Measurements from ENCODE around the gene CES1. TPM values are rescaled to one million over a fixed set of nuclear protein-coding genes. Genes with fewer than 3 reads are reported as not detected.
A peak's percentile ranks its signal among the peaks of the same experiment; 100 is the strongest.

CES1 gene
- total and polyA plus RNA-seq, 10 donors = 9.1 to 142 (median 27.1) TPM

- Histone ChIP-seq H3K4me1 (peaks cover 0 to 5% (median 0%) of the 10 kb centered on the region in 6 donors), H3K4me3 (no peak overlapping the region), H3K36me3 (no peaks in the 10 kb centered on the region), H3K27me3 (replicated peaks in 1 of 7) (peaks cover 0 to 59% (median 0%) of the 10 kb centered on the region in 7 donors), H3K27ac (no peak overlapping the region), H3K9me3 (no peaks in the 10 kb centered on the region)
- intact Hi-C loops (cut with DNase I; ENCODE audit: low total_unique reads) = loop anchor here (5.0 kb wide), 1 partner anchor 144 kb away; no protein-coding TSS in a partner anchor
- 58 to 79% (median 65%) methylated on average over 11 of the region's 11 CpGs for WGBS, 5 donors
- DNase-seq = no peak
- TF ChIP-seq CTCF (IDR thresholded peaks at IDR 0.05 in 8 of 11, conservative IDR thresholded peaks at IDR 0.05 in 3 of 11) (no peak), POLR2AphosphoS5 (IDR thresholded peaks at IDR 0.05) (no peak), POLR2A (IDR thresholded peaks at IDR 0.05) (no peak)
These were observed 13.9 kb upstream of the CES1 start for GRCh38 chr16:55846598-55847346.

GRCh38 chr16:55843105-55843395, 10.2 kb upstream of the CES1 start:
- Histone ChIP-seq H3K27me3 (replicated peaks in 1 of 7) (peaks cover 0 to 36% (median 0%) of the 10 kb centered on the region in 7 donors), H3K9me3 (no peaks in the 10 kb centered on the region), H3K4me1 (peaks cover 0 to 7% (median 0%) of the 10 kb centered on the region in 6 donors), H3K36me3 (no peaks in the 10 kb centered on the region), H3K27ac (no peak overlapping the region), H3K4me3 (no peak overlapping the region)
- no peak for TF ChIP-seq POLR2A (IDR thresholded peaks at IDR 0.05)
- peak in 5 of 11 experiments; percentile 16 to 45 (median 25) for TF ChIP-seq CTCF (IDR thresholded peaks at IDR 0.05 in 8 of 11, conservative IDR thresholded peaks at IDR 0.05 in 3 of 11)
- no peak for TF ChIP-seq POLR2AphosphoS5 (IDR thresholded peaks at IDR 0.05)
- no peak for DNase-seq
- 41 to 48% (median 46%) methylated on average over 2 of the region's 2 CpGs for WGBS, 5 donors
- intact Hi-C loops (cut with DNase I; ENCODE audit: low total_unique reads) = loop anchor here (2.0 to 5.0 kb wide), 2 partner anchors 130 to 376 kb away; no protein-coding TSS in a partner anchor

GRCh38 chr16:55842369-55843104, 9.6 kb upstream of the CES1 start:
- WGBS, 5 donors = 39 to 47% (median 44%) methylated on average over 11 of the region's 11 CpGs
- no peak overlapping the region for H3K27ac ChIP-seq
- H3K9me3 ChIP-seq = no peaks in the 10 kb centered on the region
- H3K36me3 ChIP-seq = no peaks in the 10 kb centered on the region
- H3K4me1 ChIP-seq = peaks cover 0 to 7% (median 0%) of the 10 kb centered on the region in 6 donors
- TF ChIP-seq POLR2A (IDR thresholded peaks at IDR 0.05) (no peak), CTCF (IDR thresholded peaks at IDR 0.05 in 8 of 11, conservative IDR thresholded peaks at IDR 0.05 in 3 of 11) (peak; percentile 58 to 86 (median 79))
- intact Hi-C loops (cut with DNase I; ENCODE audit: low total_unique reads) = loop anchor here (2.0 to 5.0 kb wide), 2 partner anchors 130 to 375 kb away; no protein-coding TSS in a partner anchor
- H3K27me3 ChIP-seq (replicated peaks in 1 of 7) = peaks cover 0 to 31% (median 0%) of the 10 kb centered on the region in 7 donors
- no peak for DNase-seq
- no peak overlapping the region for H3K4me3 ChIP-seq

GRCh38 chr16:55839115-55839514, 6.2 kb upstream of the CES1 start:
- DNase-seq = no peak
- Histone ChIP-seq H3K4me1 (peaks cover 0 to 7% (median 2%) of the 10 kb centered on the region in 6 donors), H3K4me3 (no peak overlapping the region), H3K9me3 (no peaks in the 10 kb centered on the region), H3K27ac (no peak overlapping the region), H3K36me3 (no peaks in the 10 kb centered on the region), H3K27me3 (replicated peaks in 1 of 7) (peaks cover 0 to 8% (median 0%) of the 10 kb centered on the region in 7 donors)
- WGBS, 5 donors = 15 to 50% (median 22%) methylated on average over 2 of the region's 2 CpGs
- intact Hi-C loops (cut with DNase I; ENCODE audit: low total_unique reads) = no loop called here
- no peak for TF ChIP-seq POLR2A (IDR thresholded peaks at IDR 0.05)
- TF ChIP-seq CTCF (IDR thresholded peaks at IDR 0.05 in 8 of 11, conservative IDR thresholded peaks at IDR 0.05 in 3 of 11) = no peak
- no peak for TF ChIP-seq POLR2AphosphoS5 (IDR thresholded peaks at IDR 0.05)
